ENCODE data around the gene TRAF3.
"Not testable (repeated sequence)": the region's sequence is repeated elsewhere in the genome, so short reads cannot be mapped to it uniquely, and the experiment has no call there.

TRAF3 gene

DNA sequence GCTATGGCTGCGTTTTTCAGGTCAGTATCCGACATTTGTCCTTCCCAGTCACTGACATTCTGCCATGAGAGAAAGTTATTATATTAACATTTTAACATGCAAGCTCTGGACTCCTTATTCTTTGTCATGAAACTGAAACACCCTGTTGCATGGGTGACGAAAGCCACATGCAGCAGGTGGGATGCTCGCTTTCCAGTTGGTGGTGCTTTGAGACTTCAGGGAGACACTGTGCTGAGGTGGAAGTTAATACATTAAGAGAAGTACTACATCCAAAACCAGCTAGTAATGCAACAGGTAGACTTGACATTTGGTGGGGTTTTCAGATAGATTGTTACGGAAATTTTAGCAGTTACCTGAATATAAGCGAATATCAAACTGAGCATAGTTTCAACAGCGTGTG lies 112.4 kb downstream of the TRAF3 start:
- DNase-seq (ENCODE audit: low read depth in 1 of 2, low spot score in 1 of 2), result no peak

DNA sequence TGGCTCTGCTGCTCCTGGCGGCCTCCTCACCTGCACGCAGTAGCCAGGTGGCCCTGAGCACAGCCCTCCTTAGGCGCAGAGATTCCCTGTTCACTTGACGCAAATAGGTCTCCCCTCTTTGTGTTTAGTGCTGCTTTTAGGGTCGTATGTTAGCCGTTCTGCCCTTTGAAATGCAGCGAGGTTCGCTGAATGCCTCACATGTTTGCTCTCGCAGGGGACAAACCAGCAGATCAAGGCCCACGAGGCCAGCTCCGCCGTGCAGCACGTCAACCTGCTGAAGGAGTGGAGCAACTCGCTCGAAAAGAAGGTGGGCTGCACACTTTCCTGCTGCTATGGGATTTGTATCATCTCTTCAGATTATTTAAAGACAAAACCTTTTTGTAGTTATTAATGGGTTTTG lies 113.9 kb downstream of the TRAF3 start:
- no peak for DNase-seq (ENCODE audit: low read depth in 1 of 2, low spot score in 1 of 2)

DNA sequence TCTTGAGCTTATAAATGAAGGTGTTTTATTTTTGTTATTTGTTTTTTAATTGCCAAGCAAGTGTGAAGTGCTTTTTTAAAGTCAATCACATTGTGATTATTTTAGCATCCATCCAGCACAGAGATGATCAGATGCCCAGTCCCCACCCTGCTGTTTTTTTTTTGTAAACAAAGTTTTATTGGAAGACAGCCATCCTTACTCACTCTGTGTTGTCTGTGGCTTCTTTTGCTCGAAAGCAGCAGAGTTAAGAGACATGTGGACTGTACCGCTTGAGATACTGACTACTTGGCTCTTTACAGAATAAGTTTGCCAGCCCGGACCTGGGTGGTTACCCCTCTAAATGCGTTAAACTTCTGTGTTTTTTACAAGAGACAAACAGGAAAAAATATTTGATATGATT lies 114.3 kb downstream of the TRAF3 start:
- DNase-seq (ENCODE audit: low read depth in 1 of 2, low spot score in 1 of 2), result no peak

GRCh38 chr14:102892651-102893050 lies 115.4 kb downstream of the TRAF3 start:
- DNase-seq (ENCODE audit: low read depth in 1 of 2, low spot score in 1 of 2), result no peak

DNA sequence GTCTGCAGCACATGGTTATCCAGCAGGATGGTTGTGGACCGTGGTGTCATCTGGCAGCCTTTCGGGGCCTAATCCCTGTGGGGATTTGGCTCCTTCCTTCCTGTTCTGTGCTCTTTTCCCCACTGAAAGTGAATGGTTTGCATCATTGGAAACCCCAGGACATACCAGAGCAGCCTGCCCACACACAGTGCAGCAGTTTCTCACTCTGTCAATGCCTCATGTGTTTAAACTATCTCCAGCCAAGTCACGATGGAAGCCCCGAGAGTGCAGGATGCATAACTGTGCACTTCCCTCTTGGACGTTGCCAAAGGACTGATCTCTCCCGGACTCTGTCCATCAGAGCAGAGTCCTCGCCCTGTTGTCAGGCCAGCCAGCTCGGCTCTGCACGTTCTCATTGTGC lies 116.2 kb downstream of the TRAF3 start:
- no peak for DNase-seq (ENCODE audit: low read depth in 1 of 2, low spot score in 1 of 2)

DNA sequence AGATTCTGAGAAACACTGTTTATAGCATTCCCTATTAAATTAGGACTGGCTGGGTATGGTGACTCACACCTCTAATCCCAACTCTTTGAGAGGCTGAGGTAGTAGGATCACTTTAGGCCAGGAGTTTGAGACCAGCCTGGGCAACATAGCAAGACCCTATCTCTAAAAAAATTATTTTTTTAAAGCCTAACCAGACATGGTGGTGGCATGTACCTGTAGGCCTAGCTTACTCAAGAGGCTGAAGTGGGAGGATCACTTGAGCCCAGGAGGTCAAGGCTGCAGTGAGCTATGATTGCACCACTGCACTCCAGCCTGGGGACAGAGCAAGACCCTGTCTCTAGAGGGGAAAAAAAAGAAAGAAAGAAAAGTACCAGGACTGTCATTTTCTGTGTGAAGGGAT lies 119.5 kb downstream of the TRAF3 start:
- not testable (repeated sequence) for DNase-seq (ENCODE audit: low read depth in 1 of 2, low spot score in 1 of 2)

DNA sequence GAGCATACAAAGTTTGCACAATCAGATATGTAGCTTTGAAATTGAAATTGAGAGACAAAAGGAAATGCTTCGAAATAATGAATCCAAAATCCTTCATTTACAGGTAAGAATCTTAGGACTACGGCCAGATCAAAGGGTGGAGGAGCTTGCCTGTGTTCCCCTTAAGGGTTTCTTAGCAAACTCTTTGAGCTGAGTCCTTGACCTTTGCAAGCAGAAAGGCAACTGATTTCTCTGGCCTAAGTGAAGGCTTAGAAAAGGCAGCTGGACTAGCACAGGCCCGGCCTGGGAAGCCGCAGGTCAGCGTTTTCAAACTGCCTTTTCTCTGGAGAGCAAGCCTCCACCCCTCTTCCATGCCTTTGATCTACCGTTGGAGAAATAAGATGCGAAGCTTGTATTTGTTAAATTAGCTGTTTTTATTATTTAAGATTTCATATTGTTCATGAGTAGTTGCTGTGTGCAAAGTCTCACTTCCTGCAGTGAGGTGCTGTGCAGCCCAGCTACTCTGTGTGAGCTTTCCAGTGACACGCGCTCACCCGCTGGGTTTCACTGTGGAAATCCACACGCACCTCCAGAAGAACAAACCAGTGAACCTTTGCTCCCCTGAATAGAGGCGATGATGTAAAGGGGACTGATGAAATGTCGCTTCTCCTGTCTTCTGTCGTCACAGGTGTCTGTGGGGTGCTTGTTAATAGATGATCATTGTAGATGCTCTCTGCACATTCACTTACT lies 120.2 kb downstream of the TRAF3 start:
- DNase-seq (ENCODE audit: low read depth in 1 of 2, low spot score in 1 of 2), result no peak

DNA sequence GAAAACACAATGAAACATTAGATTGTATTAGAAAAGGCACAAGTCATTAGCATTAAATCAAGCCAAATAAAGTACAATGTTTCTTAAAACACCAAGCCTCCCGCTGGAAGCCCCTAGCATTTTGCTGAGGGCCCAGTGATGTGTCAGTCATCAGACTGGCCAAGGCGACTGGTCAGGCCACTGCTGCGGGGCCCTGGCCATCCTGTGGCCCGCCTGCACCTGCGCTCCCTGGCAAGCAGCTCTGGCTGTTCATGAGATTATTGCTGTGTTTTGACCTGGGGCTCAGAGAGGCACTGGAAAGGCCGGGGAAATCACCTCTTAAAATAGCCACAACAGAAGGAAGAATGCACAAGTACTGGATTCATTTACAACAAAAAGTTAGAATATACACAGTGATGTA lies 121.0 kb downstream of the TRAF3 start:
- no peak for DNase-seq (ENCODE audit: low read depth in 1 of 2, low spot score in 1 of 2)

DNA sequence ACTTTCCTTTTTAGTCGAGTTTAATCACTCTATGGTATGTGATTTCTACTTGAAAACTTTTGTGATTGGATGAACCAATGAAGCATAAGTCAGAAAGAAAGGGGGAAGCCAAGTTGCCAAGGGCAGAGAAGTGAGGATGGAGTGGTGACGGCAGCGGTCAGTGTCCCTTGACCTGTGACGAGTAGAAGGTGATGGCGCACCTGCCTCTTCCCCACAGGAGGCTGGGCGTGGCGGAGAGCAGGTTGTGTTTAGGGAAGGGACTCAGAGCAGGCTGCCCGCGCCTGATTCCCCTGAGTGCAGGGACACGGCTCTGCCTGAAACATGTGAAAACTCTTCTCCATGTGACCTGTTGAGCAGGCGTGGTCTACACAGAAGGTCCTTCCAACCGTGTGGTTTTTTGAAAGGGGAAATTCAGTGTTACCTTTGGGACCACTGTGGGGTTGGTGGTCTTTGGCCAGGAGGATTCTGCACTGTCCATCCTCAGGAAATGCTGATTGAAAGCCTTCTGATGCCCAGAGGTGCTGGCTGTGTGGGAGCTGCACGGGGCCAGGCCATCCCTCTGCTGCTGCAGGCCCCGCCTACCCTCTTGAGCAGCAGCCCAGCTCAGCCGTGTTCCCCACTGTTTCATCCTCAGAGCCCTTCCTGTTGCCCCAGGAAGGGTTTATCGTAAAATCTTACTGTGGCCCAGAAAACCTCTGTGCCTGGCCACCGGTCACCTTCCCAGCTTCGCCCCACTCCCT lies 121.7 kb downstream of the TRAF3 start:
- DNase-seq (ENCODE audit: low read depth in 1 of 2, low spot score in 1 of 2), result no peak

GRCh38 chr14:102899516-102899900 lies 122.3 kb downstream of the TRAF3 start:
- no peak for DNase-seq (ENCODE audit: low read depth in 1 of 2, low spot score in 1 of 2)

GRCh38 chr14:102900631-102901571 lies 123.7 kb downstream of the TRAF3 start:
- no peak for DNase-seq (ENCODE audit: low read depth in 1 of 2, low spot score in 1 of 2)

DNA sequence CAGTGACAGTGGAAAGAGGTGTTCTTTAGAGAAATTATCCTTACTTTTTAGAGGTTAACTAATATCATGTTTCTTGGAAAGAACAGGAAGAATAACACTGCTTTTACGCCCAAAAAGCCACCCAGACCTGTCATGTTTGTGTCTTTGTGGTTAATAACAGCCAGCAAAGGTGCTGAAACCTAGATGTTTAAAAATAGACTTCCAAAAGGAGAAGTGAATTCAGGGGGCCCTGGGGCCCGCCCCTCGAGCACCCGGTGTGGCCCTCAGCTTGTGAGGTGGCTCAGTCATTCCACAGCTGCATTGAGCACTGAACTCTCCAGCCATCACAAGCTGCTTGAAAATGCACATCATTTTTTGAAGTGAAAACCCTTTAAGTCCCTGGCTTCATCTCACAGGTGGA lies 124.4 kb downstream of the TRAF3 start:
- DNase-seq (ENCODE audit: low read depth in 1 of 2, low spot score in 1 of 2), result no peak

DNA sequence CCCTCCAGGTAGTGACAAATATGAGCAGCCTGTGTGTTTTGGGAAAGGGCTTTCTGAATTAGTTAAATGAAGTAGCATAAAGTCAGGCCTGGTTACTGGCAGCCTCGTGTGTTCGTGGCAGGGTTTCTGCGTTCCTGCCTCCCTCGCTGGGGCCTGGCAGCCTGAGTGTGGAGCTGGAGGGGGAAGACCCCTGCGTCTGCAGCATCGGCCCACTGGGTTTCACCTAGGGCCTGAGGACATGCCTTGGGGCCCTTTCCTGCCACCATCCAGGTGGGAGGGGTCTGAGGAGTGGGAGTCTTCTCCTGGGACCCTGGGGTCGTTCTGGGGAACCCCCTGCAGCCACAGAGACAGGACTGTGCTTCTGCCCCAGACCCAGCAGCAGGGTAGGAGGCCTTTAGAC lies 124.8 kb downstream of the TRAF3 start:
- no peak for DNase-seq (ENCODE audit: low read depth in 1 of 2, low spot score in 1 of 2)

DNA sequence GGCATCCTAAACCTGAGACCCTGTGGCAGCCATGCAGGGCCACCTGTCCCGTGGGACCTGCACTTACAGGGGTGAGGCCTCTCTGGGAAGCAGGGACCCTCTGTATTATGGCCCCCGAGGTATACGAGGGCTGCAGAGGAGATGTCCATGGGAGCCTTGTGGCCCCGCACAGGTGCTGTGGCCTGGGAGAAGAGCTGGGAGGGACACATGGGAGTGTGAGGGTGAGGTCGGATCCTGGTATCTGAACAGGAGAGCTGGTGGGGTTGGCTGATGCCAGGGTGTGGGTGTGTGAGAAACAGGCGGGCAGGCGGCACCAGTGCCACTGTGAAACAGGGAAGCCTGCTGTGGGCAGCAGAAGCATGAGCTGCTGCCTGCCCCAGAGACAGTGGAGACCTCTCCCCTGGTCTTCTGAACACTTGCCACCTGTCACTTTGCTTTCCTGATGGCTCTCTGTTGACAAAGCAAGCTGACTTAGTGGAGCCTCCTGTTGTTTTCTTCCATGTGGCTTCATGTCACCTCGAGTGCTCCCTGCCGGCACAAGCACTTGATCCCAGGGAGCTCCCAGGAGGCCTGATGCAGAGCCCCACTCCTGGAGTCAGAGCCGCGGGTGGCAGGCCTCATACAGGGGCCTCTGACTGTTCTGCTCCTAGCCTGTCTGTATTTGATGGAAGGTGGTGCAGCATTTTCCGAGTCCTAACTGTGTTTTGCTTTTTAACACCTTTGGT lies 125.4 kb downstream of the TRAF3 start:
- no peak for DNase-seq (ENCODE audit: low read depth in 1 of 2, low spot score in 1 of 2)

DNA sequence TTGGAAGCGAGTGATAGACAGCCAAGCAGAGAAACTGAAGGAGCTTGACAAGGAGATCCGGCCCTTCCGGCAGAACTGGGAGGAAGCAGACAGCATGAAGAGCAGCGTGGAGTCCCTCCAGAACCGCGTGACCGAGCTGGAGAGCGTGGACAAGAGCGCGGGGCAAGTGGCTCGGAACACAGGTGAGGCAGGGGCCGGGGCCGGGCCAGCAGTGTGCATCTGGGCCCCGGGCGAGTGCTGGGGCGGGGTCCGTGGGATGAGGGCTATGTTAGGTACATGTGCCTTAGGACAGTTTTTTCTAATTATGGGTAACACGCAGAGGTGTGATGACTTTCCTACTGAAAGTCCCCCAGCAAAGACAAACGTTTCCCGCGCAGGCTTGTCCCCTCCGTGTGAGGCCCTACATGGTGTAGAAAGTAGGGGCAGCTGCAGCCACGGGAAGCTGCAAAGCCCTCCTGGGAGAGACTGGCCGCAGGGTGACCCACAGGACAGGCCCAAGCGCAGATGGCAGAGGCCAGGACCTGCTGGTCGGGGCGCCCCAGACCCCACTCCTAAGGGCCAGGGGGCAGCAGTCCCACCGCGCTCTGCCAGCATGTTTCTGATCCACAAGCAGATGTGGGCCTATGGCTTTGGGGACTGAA lies 126.1 kb downstream of the TRAF3 start:
- DNase-seq (ENCODE audit: low read depth in 1 of 2, low spot score in 1 of 2), result no peak

- DNase-seq (ENCODE audit: low read depth in 1 of 2, low spot score in 1 of 2), result no peak
Measured at GRCh38 chr14:102903889-102904512, 126.8 kb downstream of the TRAF3 start.

- no peak for DNase-seq (ENCODE audit: low read depth in 1 of 2, low spot score in 1 of 2)
Measured at GRCh38 chr14:102905116-102906108, 128.2 kb downstream of the TRAF3 start.

- no peak for DNase-seq (ENCODE audit: low read depth in 1 of 2, low spot score in 1 of 2)
Measured at GRCh38 chr14:102906616-102907302, 129.5 kb downstream of the TRAF3 start.

Measured in activated CD4-positive, alpha-beta T cell treated with anti-CD3 and anti-CD28 coated beads, Interleukin-2, amount 50 U/mL, for 24 hours (primary cell).